Sigmoid colon (tissue), 7 donors: ENCODE results near the gene SYNRG. TPM values are rescaled to one million over a fixed set of nuclear protein-coding genes. Genes with fewer than 3 reads are reported as not detected.

Experiments used
- DNase-seq: peaks from one replicate; pipeline ENCODE4 v3.0.0-alpha.2; 2019
- H3K27ac ChIP-seq, 4 donors: fragments of 200-600 bp; sonication (generic); one replicate each; pipeline ENCODE4 v1.5.1; 2016 to 2019; ENCODE audit warnings: mild to moderate bottlenecking in 1 of 4
- H3K27me3 ChIP-seq, 3 donors: fragments of 200-600 bp; sonication (generic); one replicate each; pipeline ENCODE4 v1.5.1; 2019; ENCODE audit warnings: mild to moderate bottlenecking in 1 of 3
- H3K36me3 ChIP-seq, 4 donors: fragments of 200-600 bp; sonication (generic); one replicate each; pipeline ENCODE4 v1.5.1; 2016 to 2019
- H3K4me1 ChIP-seq, 4 donors: fragments of 200-600 bp; sonication (generic); one replicate each; pipeline ENCODE4 v1.5.1; 2017 to 2019
- H3K4me3 ChIP-seq, 4 donors: fragments of 200-600 bp; sonication (generic); one replicate each; pipeline ENCODE4 v1.5.1; 2017 to 2019; ENCODE audit warnings: mild to moderate bottlenecking in 2 of 4, moderate library complexity in 1 of 4
- H3K9me3 ChIP-seq, 4 donors: fragments of 200-600 bp in 3 of 4; sonication (generic) in 3 of 4; one replicate each; pipeline versions ENCODE4 v1.5.1 to v1.6.1; 2013 to 2019
- CTCF ChIP-seq, 4 experiments: fragments of 450-650 bp in 3 of 4; fragments of 200-600 bp in 1 of 4; IDR thresholded peaks; one replicate each; pipeline ENCODE4 v1.5.1; 2016 to 2019; ENCODE audit warnings: antibody characterized with exemption in 4 of 4, mild to moderate bottlenecking in 3 of 4, moderate library complexity in 2 of 4
- EP300 ChIP-seq, 4 donors: sonication (generic); formaldehyde crosslinking; IDR thresholded peaks; one replicate each; pipeline ENCODE4 v1.6.1; 2017; ENCODE audit warnings: antibody characterized with exemption in 4 of 4
- POLR2A ChIP-seq, 2 donors: fragments of 450-650 bp; IDR thresholded peaks; one replicate each; pipeline ENCODE4 v1.6.1; 2016; ENCODE audit warnings: antibody characterized with exemption in 2 of 2, mild to moderate bottlenecking in 2 of 2, moderate library complexity in 2 of 2
- POLR2AphosphoS5 ChIP-seq, 4 donors: sonication (generic); formaldehyde crosslinking; IDR thresholded peaks; one replicate each; pipeline ENCODE4 v1.6.1; 2017; ENCODE audit warnings: antibody characterized with exemption in 4 of 4
- WGBS, 2 donors: extraction: QIAGEN DNeasy Blood & Tissue Kit; methylation state at CpG; one replicate each; pipeline ENCODE4 v1.1.7; 2013; 5-methylcytosine and 5-hydroxymethylcytosine counted together
- intact Hi-C: fragments of 100-400 bp; cut with DNase I; formaldehyde crosslinking; loops from one replicate; pipeline ENCODE4 v1.15.1; 2023
- polyA plus RNA-seq, 3 donors: library from polyadenylated mRNA; stranded (reverse); fragments of 200-250 nt; gene quantifications; one replicate each; pipeline ENCODE4 v1.2.3, GENCODE V29; 2013
- total RNA-seq, 4 donors: library from RNA; depleted of rRNA; stranded (reverse); fragments of >200 nt; gene quantifications; one replicate each; pipeline ENCODE4 v1.1.0, GENCODE V29; 2016
- donor health status: healthy with polysubstance abuse.
- donor health status: Bipolar disorder and iron deficiency.
- donor health status: healthy.

The SYNRG gene
- total and polyA plus RNA-seq, 7 donors, result 7.4 to 26.0 (median 18.9) TPM

GRCh38 chr17:37546302-37546701, 62.9 kb downstream of the SYNRG start:
- intact Hi-C loops, result no loop called here
- DNase-seq, result no peak
- Histone ChIP-seq H3K27me3 (no peaks in the 10 kb centered on the region), H3K9me3 (no peaks in the 10 kb centered on the region), H3K4me3 (no peak overlapping the region), H3K4me1 (peaks cover 0 to 23% (median 11%) of the 10 kb centered on the region in 4 donors), H3K27ac (no peak overlapping the region), H3K36me3 (peaks cover 3 to 13% (median 9%) of the 10 kb centered on the region in 4 donors)
- WGBS, 2 donors, result 25 to 60% methylated on average over 3 of the region's 3 CpGs
- no peak for TF ChIP-seq CTCF (IDR thresholded peaks at IDR 0.05)
- no peak for TF ChIP-seq POLR2A (IDR thresholded peaks at IDR 0.05)
- no peak for TF ChIP-seq POLR2AphosphoS5 (IDR thresholded peaks at IDR 0.05)

DNA sequence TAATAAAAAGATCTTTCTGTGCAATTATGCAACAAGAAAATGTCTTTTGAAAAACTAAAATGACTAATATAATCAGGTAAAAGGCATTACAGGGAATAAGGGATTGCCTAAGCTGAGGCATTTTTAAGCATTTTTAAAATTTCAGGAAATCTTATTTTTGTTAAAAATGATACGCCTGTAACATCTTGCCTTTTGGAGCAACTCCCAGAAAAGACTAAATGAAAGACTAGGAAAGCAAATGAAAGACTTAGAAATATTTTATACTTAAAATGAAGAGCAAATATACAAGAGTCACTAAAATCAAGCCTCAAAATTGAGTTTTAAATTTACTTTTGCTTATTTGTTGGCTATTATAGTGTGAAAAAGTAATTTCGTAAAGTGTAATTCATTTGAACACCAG, 63.7 kb downstream of the SYNRG start:
- Histone ChIP-seq H3K27ac (no peak overlapping the region), H3K9me3 (no peaks in the 10 kb centered on the region), H3K4me1 (peaks cover 0 to 20% (median 10%) of the 10 kb centered on the region in 4 donors), H3K36me3 (peaks cover 3 to 22% (median 12%) of the 10 kb centered on the region in 4 donors), H3K4me3 (no peak overlapping the region), H3K27me3 (no peaks in the 10 kb centered on the region)
- TF ChIP-seq POLR2AphosphoS5 (IDR thresholded peaks at IDR 0.05), result no peak
- no peak for TF ChIP-seq CTCF (IDR thresholded peaks at IDR 0.05)
- TF ChIP-seq POLR2A (IDR thresholded peaks at IDR 0.05), result no peak
- no peak for TF ChIP-seq EP300 (IDR thresholded peaks at IDR 0.05)
- intact Hi-C loops, result no loop called here
- 69 to 89% methylated on average over 2 of the region's 2 CpGs for WGBS, 2 donors
- DNase-seq, result no peak

GRCh38 chr17:37543637-37544052, 65.6 kb downstream of the SYNRG start:
- no peak overlapping the region for H3K4me3 ChIP-seq
- 34 to 62% methylated on average over 2 of the region's 2 CpGs for WGBS, 2 donors
- intact Hi-C loops, result no loop called here
- H3K4me1 ChIP-seq, result peaks cover 0 to 20% (median 10%) of the 10 kb centered on the region in 4 donors
- no peaks in the 10 kb centered on the region for H3K9me3 ChIP-seq
- no peaks in the 10 kb centered on the region for H3K27me3 ChIP-seq
- TF ChIP-seq POLR2AphosphoS5 (IDR thresholded peaks at IDR 0.05), result no peak
- no peak overlapping the region for H3K27ac ChIP-seq
- peaks cover 16 to 40% (median 28%) of the 10 kb centered on the region in 4 donors for H3K36me3 ChIP-seq
- DNase-seq, result no peak

DNA sequence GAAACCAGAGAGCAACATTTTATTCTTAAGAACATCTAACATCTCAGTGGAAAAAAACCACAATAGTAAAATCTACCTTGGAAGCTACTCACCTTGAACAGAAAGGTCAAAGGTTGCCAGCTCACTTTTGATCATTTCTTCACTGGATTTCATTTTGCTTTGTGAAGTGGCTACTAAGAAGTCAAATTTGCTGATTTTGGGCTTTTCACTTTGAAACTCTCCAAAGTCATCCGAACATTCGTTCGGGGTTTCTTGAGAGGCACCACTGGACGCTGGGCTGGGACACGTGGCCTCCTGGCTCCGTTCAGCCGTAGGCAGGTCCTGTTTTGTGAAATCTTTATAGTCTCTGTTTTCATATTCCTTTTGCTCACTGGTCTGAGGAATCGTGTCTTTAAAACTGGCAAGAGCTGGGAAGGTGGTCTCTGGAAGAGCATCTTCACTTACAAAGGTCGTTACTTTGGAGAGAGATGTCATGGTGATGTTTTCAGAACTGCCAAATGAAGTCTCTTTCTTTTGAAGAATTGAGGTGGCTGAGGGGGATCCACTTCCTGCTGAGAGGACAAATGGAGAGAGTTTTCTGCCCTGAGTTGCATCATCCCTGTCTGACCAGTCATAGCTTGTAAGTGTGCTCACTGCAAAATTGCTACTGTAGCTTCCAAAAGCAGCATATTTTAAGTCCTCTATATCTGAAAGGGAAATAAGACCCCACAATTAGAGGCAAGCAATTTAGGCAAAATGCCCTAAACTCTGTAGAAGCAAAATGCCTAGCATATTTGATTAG, 67.1 kb downstream of the SYNRG start:
- Histone ChIP-seq H3K27ac (no peak overlapping the region), H3K36me3 (peaks cover 28 to 56% (median 43%) of the 10 kb centered on the region in 4 donors), H3K9me3 (no peaks in the 10 kb centered on the region), H3K4me1 (peaks cover 0 to 18% (median 8%) of the 10 kb centered on the region in 4 donors), H3K27me3 (no peaks in the 10 kb centered on the region), H3K4me3 (no peak overlapping the region)
- intact Hi-C loops, result no loop called here
- TF ChIP-seq POLR2A (IDR thresholded peaks at IDR 0.05), result no peak
- no peak for TF ChIP-seq POLR2AphosphoS5 (IDR thresholded peaks at IDR 0.05)
- no peak for TF ChIP-seq EP300 (IDR thresholded peaks at IDR 0.05)
- TF ChIP-seq CTCF (IDR thresholded peaks at IDR 0.05), result no peak
- no peak for DNase-seq
- WGBS, 2 donors, result 85 to 96% methylated on average over 9 of the region's 9 CpGs

GRCh38 chr17:37538981-37539659, 70.1 kb downstream of the SYNRG start:
- Histone ChIP-seq H3K4me1 (no peaks in the 10 kb centered on the region), H3K9me3 (no peaks in the 10 kb centered on the region), H3K27me3 (no peaks in the 10 kb centered on the region), H3K27ac (no peak overlapping the region), H3K36me3 (peaks cover 44 to 85% (median 62%) of the 10 kb centered on the region in 4 donors), H3K4me3 (no peak overlapping the region)
- TF ChIP-seq EP300 (IDR thresholded peaks at IDR 0.05), result no peak
- TF ChIP-seq CTCF (IDR thresholded peaks at IDR 0.05), result no peak
- no peak for DNase-seq
- intact Hi-C loops, result no loop called here
- 97% methylated on average over 8 of the region's 8 CpGs for WGBS, 2 donors
